Liver (tissue), 9 donors: ENCODE results near the gene NGLY1. TPM values are rescaled to one million over a fixed set of nuclear protein-coding genes. Genes with fewer than 3 reads are reported as not detected.

ENCODE experiments used
- DNase-seq: peaks from one replicate; pipeline ENCODE4 v3.0.0-alpha.2; 2017; ENCODE audit warnings: low spot score
- H3K27ac ChIP-seq, 2 donors: one replicate each; pipeline ENCODE4 v1.7.0; 2013; ENCODE audit warnings: inconsistent platforms in 2 of 2, low read length in 2 of 2, control low read depth in 1 of 2, low read depth in 1 of 2, mild to moderate bottlenecking in 1 of 2
- H3K27me3 ChIP-seq, 4 donors: one replicate each; pipeline versions ENCODE4 v1.6.1 to v1.7.0; 2013; ENCODE audit warnings: low read length in 3 of 4, inconsistent platforms in 1 of 4, mild to moderate bottlenecking in 1 of 4, moderate library complexity in 1 of 4; ENCODE audit not compliant: control insufficient read depth in 4 of 4, insufficient read depth in 4 of 4
- H3K36me3 ChIP-seq, 4 donors: one replicate each; pipeline versions ENCODE4 v1.6.1 to v1.7.0; 2013; ENCODE audit warnings: low read length in 3 of 4, mild to moderate bottlenecking in 3 of 4, low read depth in 1 of 4, moderate library complexity in 1 of 4; ENCODE audit not compliant: control insufficient read depth in 4 of 4, insufficient read depth in 3 of 4
- H3K4me1 ChIP-seq, 4 donors: one replicate each; pipeline versions ENCODE4 v1.6.1 to v1.7.0; 2013; ENCODE audit warnings: low read length in 3 of 4, mild to moderate bottlenecking in 3 of 4, moderate library complexity in 1 of 4; ENCODE audit not compliant: control insufficient read depth in 4 of 4, insufficient read depth in 4 of 4
- H3K4me3 ChIP-seq, 3 donors: one replicate each; pipeline versions ENCODE4 v1.6.1 to v1.7.0; 2013; ENCODE audit warnings: low read length in 3 of 3, control low read depth in 1 of 3, low read depth in 1 of 3, mild to moderate bottlenecking in 1 of 3
- H3K9ac ChIP-seq, 2 donors: one replicate each; pipeline ENCODE4 v1.7.0; 2013; ENCODE audit warnings: low read length in 2 of 2, mild to moderate bottlenecking in 2 of 2, moderate library complexity in 2 of 2, control low read depth in 1 of 2, low read depth in 1 of 2
- H3K9me3 ChIP-seq, 4 donors: one replicate each; pipeline versions ENCODE4 v1.6.1 to v1.7.0; 2013; ENCODE audit warnings: low read length in 3 of 4; ENCODE audit not compliant: control insufficient read depth in 4 of 4
- FOXA1 ChIP-seq: IDR thresholded peaks from 2 replicates; pipeline ENCODE4 v1.6.1; 2016; ENCODE audit warnings: antibody characterized with exemption
- FOXA2 ChIP-seq: IDR thresholded peaks from 2 replicates; pipeline ENCODE4 v1.6.1; 2016; ENCODE audit warnings: antibody characterized with exemption
- GABPA ChIP-seq, 2 donors: IDR thresholded peaks in 1 of 2; conservative IDR thresholded peaks in 1 of 2; 2 replicates each; pipeline ENCODE4 v1.6.1; 2016; ENCODE audit warnings: antibody characterized with exemption in 2 of 2, mild to moderate bottlenecking in 1 of 2, moderate library complexity in 1 of 2
- HNF4A ChIP-seq, 2 donors: conservative IDR thresholded peaks; 2 replicates each; pipeline ENCODE4 v1.6.1; 2016; ENCODE audit warnings: antibody characterized with exemption in 2 of 2, mild to moderate bottlenecking in 2 of 2
- HNF4G ChIP-seq: IDR thresholded peaks from 2 replicates; pipeline ENCODE4 v1.6.1; 2016; ENCODE audit warnings: antibody characterized with exemption
- JUND ChIP-seq, 2 donors: IDR thresholded peaks; 2 replicates each; pipeline ENCODE4 v1.6.1; 2016; ENCODE audit warnings: antibody characterized with exemption in 2 of 2
- NR2F2 ChIP-seq: IDR thresholded peaks from 2 replicates; pipeline ENCODE4 v1.6.1; 2016; ENCODE audit warnings: antibody characterized with exemption
- REST ChIP-seq: IDR thresholded peaks from 2 replicates; pipeline ENCODE4 v1.6.1; 2016; ENCODE audit warnings: antibody characterized with exemption, mild to moderate bottlenecking
- RXRA ChIP-seq, 2 donors: IDR thresholded peaks; 2 replicates each; pipeline ENCODE4 v1.6.1; 2017 to 2018; ENCODE audit warnings: antibody characterized with exemption in 2 of 2, mild to moderate bottlenecking in 1 of 2
- SP1 ChIP-seq: IDR thresholded peaks from 2 replicates; pipeline ENCODE4 v1.6.1; 2018; ENCODE audit warnings: antibody characterized with exemption, mild to moderate bottlenecking
- TAF1 ChIP-seq: conservative IDR thresholded peaks from 2 replicates; pipeline ENCODE4 v1.6.1; 2016; ENCODE audit warnings: antibody characterized with exemption, mild to moderate bottlenecking
- YY1 ChIP-seq: IDR thresholded peaks from 2 replicates; pipeline ENCODE4 v1.6.1; 2016; ENCODE audit warnings: antibody characterized with exemption, mild to moderate bottlenecking
- ZBTB33 ChIP-seq: IDR thresholded peaks from 2 replicates; pipeline ENCODE4 v1.6.1; 2016; ENCODE audit warnings: antibody characterized with exemption
- WGBS: extraction: QIAGEN DNeasy Blood & Tissue Kit; methylation state at CpG from one replicate; pipeline ENCODE4 v1.1.7; 2013; 5-methylcytosine and 5-hydroxymethylcytosine counted together
- polyA plus RNA-seq, 2 donors: library from polyadenylated mRNA; stranded (reverse) in 1 of 2; unstranded in 1 of 2; fragments of 200-250 nt in 1 of 2; fragments of >200 nt in 1 of 2; fragmentation: Nextera tagmentation in 1 of 2; extraction: Ambion mirVana in 1 of 2; gene quantifications; one replicate each; pipeline versions ENCODE4 v1.2.1 to v1.2.3, GENCODE V29; 2013 to 2015
- total RNA-seq, 2 donors: library from RNA; depleted of rRNA; stranded (reverse); fragments of >200 nt; gene quantifications; one replicate each; pipeline ENCODE4 v1.2.3, GENCODE V29; 2014
- TF ChIP-seq, protein P1 (sequence below): IDR thresholded peaks from 2 replicates; pipeline ENCODE4 v1.6.1; 2016; ENCODE audit warnings: antibody characterized with exemption
- TF ChIP-seq, protein P2 (sequence below): IDR thresholded peaks from 2 replicates; pipeline ENCODE4 v1.6.1; 2016; ENCODE audit warnings: antibody characterized with exemption
- TF ChIP-seq, protein P3 (sequence below): fragments of 150-350 bp; IDR thresholded peaks from 2 replicates; pipeline ENCODE4 v1.5.1; 2017; ENCODE audit warnings: improper control_type of control experiment, low read depth, low read length; ENCODE audit not compliant: missing input control
- donor health status: healthy.
- donor health status: healthy.
- donor health status: healthy.
- donor health status: healthy.
- donor health status: healthy.

The NGLY1 gene
- total and polyA plus RNA-seq, 4 donors: 13.3 to 31.5 (median 23.9) TPM

- DNase-seq: no peak
- H3K4me3 ChIP-seq: no peak overlapping the region
- no peak overlapping the region for H3K9ac ChIP-seq
- no peaks in the 10 kb centered on the region for H3K4me1 ChIP-seq
- TF ChIP-seq JUND (IDR thresholded peaks at IDR 0.05) (no peak), FOXA1 (no peak), SP1 (no peak), TAF1 (no peak), REST (no peak), FOXA2 (no peak), HNF4A (conservative IDR thresholded peaks at IDR 0.05) (no peak), ZBTB33 (no peak), RXRA (IDR thresholded peaks at IDR 0.05) (no peak), YY1 (no peak), NR2F2 (no peak), GABPA (IDR thresholded peaks at IDR 0.05 in 1 of 2, conservative IDR thresholded peaks at IDR 0.05 in 1 of 2) (no peak)
- TF ChIP-seq, protein P1, sequence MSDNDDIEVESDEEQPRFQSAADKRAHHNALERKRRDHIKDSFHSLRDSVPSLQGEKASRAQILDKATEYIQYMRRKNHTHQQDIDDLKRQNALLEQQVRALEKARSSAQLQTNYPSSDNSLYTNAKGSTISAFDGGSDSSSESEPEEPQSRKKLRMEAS: no peak
- TF ChIP-seq, protein P2, sequence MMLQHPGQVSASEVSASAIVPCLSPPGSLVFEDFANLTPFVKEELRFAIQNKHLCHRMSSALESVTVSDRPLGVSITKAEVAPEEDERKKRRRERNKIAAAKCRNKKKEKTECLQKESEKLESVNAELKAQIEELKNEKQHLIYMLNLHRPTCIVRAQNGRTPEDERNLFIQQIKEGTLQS: no peak
- no peaks in the 10 kb centered on the region for H3K36me3 ChIP-seq
- no peaks in the 10 kb centered on the region for H3K9me3 ChIP-seq
- H3K27ac ChIP-seq: no peak overlapping the region
- H3K27me3 ChIP-seq: no peaks in the 10 kb centered on the region
- WGBS: 73% methylated on average over 1 of the region's 1 CpG
Observed at GRCh38 chr3:25697553-25697952, 85.7 kb downstream of the NGLY1 start.

DNA sequence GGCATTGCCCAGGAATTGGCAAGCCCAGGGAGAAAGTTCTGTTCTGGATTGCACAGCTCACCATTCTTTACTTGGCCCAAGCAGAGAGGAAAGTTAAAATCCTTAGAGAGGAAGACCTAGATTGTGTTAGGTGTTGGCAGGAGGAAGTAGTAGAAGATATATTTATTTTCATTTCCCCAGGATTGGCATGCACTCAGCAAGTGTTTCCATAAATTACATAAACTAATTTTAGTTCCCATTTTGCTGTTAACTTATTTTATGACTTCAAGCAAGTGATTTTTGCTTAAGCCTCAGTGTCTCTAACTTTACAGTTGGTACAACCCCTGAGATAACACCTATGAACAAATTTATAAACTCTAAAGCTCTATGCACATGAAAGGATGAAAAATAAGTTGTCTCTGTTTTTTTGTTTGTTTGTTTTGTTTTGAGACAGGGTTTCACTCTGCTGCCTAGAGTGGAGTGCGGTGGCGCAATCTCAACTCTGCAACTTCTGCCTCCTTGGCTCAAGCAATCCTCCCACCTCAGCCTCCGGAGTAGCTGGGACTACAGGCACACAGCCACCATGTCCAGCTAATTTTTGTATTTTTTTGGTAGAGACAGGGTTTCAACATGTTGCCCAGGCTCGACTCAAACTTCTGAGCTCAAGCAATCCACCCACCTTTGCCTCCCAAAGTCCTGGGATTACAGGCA lies 87.4 kb downstream of the NGLY1 start:
- DNase-seq: no peak
- TF ChIP-seq TAF1: no peak
- no peak for TF ChIP-seq GABPA (IDR thresholded peaks at IDR 0.05 in 1 of 2, conservative IDR thresholded peaks at IDR 0.05 in 1 of 2)
- TF ChIP-seq, protein P3, sequence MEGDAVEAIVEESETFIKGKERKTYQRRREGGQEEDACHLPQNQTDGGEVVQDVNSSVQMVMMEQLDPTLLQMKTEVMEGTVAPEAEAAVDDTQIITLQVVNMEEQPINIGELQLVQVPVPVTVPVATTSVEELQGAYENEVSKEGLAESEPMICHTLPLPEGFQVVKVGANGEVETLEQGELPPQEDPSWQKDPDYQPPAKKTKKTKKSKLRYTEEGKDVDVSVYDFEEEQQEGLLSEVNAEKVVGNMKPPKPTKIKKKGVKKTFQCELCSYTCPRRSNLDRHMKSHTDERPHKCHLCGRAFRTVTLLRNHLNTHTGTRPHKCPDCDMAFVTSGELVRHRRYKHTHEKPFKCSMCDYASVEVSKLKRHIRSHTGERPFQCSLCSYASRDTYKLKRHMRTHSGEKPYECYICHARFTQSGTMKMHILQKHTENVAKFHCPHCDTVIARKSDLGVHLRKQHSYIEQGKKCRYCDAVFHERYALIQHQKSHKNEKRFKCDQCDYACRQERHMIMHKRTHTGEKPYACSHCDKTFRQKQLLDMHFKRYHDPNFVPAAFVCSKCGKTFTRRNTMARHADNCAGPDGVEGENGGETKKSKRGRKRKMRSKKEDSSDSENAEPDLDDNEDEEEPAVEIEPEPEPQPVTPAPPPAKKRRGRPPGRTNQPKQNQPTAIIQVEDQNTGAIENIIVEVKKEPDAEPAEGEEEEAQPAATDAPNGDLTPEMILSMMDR: no peak
- TF ChIP-seq YY1: no peak
- TF ChIP-seq, protein P2: no peak
- no peak for TF ChIP-seq FOXA1
- TF ChIP-seq, protein P1: no peak
- TF ChIP-seq ZBTB33: no peak
- TF ChIP-seq SP1: no peak
- TF ChIP-seq FOXA2: no peak
- no peak for TF ChIP-seq HNF4G
- H3K9ac ChIP-seq: no peak overlapping the region
- H3K27ac ChIP-seq: no peak overlapping the region
- WGBS: 85% methylated on average over 4 of the region's 4 CpGs
- H3K27me3 ChIP-seq: peaks cover 0 to 2% (median 0%) of the 10 kb centered on the region in 4 donors
- H3K4me1 ChIP-seq: no peaks in the 10 kb centered on the region
- H3K9me3 ChIP-seq: no peaks in the 10 kb centered on the region
- H3K4me3 ChIP-seq: no peak overlapping the region
- H3K36me3 ChIP-seq: no peaks in the 10 kb centered on the region
